Muscle of back (tissue), 11 donors: ENCODE data around the gene EFCAB10. TPM values are rescaled to one million over a fixed set of nuclear protein-coding genes. Genes with fewer than 3 reads are reported as not detected.
"Not testable (repeated sequence)": the region's sequence is repeated elsewhere in the genome, so short reads cannot be mapped to it uniquely, and the experiment has no call there.

Experiments
- DNase-seq, 3 donors: peaks; one replicate each; pipeline versions ENCODE4 v3.0.0 to v3.0.0-alpha.2; 2013
- polyA plus RNA-seq, 10 donors: library from polyadenylated mRNA; unstranded; fragments of 120-200 nt; gene quantifications; one replicate each; pipeline ENCODE4 v1.2.1, GENCODE V29; 2013; ENCODE audit not compliant: insufficient read length in 10 of 10

The EFCAB10 gene
- polyA plus RNA-seq, 10 donors, result 0.78 to 2.2 (median 1.2) TPM

DNA sequence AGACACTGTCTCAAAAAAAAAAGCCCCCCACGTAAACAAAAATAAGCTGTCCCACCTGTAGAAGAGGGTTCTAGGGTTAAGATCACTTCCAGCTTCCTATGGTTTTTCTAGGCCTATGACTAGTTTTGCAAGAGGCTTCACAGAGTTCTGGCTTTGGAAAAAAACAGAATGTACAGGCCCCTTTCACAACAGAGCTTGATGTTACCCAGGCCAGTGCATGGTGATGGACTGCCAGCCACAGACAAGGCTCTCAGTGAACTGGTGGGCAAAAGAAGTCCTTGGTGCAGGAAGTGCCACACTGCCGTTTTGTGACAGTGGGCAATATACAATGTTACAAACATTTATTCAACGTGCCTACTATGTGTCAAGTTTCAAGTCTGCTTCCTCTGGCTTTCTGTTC lies 18.3 kb upstream of the EFCAB10 start:
- DNase-seq, result no peak

DNA sequence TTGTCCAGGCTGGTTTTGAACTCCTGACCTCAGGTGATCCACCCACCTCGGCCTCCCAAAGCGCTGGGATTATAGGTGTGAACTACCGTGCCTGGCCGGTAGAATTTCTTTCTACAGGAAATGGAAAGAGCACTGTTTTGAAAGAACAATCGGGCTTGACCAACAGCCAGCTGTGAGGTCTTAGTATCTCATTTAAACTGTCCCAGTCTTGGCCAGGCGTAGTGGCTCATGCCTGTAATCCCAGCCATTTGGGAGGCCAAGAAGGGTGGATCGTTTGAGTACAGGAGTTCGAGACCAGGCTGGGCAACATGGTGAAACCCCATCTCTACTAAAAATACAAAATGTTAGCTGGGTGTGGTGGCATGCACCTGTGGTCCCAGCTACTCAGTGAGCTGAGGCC lies 17.8 kb upstream of the EFCAB10 start:
- not testable (repeated sequence) for DNase-seq

- no peak for DNase-seq
Observed at GRCh38 chr7:105596866-105597265, 15.6 kb upstream of the EFCAB10 start.

DNA sequence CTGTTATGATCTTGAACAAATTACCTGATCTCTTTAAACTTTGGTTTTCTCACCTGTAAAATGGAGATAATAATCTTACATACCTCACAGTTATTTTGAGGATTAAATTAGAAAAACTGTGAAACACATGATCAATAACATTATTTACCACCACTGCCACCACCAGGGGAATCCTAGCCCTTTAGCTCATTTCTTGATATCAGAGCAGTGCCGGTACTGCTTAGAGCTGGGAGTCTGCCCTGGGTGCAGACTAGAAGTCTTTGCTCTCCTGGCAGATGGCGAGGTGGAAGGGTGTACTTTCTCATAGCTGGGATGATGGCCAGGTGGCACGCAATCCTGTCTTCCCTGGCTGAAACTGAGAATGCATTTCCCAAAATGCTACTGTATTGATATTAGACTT lies 12.7 kb upstream of the EFCAB10 start:
- DNase-seq, result no peak

DNA sequence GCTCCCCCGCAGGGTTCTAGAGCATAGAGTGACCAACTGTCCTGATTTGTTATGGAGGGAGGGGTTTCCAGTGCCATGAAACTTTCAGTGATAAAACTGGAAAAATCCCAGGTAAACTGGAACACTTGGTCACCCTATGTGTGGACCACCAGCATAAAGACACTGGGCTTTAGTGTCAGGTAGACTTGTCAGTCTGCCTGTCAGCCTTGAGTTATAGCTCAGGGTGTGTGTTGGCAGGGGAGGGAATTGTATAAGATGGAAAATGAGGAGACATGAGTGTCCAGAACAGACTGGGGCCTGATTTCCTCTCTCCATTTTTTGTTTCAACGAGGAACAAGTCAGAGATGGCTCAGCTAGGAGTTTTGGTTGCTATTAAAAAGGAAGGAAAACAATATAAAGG lies 10.2 kb upstream of the EFCAB10 start:
- no peak for DNase-seq

GRCh38 chr7:105590793-105591192 lies 9.5 kb upstream of the EFCAB10 start:
- DNase-seq, result no peak

GRCh38 chr7:105589356-105590077 lies 8.2 kb upstream of the EFCAB10 start:
- peak; percentile 47 to 67 (median 47) for DNase-seq

DNA sequence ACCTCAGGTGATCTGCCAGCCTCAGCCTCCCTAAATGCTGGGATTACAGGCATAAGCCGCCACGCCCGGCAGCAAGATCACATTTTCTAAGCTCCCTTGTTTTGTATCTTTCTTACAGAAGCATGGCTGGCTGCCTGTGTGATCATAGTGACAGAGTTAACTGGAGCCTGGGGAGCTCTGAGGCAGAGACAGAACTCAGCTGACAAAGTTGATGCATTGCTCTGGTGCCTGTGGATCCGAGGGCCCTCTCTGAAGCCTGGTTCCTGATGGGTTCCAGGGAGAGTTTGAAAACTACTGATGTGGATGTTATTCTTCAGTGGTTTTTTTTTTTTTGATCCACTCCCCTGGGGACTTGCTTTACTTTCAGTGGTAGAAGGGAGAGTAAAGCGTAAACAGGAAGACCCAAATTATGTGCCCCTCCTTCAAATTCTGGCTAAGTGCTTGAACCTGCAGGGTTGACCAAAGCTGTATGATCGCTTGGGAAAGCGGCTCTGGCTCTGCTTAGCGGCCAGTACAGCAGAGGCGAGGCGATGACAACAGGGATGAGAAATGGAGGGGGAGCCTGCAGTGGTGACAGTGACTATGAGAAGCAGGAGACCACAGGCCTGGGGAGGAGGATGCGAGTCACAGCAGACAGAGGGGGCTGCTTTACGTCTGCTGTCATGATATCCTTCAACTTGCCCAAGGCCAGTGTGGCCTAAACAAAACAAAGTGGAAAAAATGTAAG lies 6.8 kb upstream of the EFCAB10 start:
- no peak for DNase-seq

DNA sequence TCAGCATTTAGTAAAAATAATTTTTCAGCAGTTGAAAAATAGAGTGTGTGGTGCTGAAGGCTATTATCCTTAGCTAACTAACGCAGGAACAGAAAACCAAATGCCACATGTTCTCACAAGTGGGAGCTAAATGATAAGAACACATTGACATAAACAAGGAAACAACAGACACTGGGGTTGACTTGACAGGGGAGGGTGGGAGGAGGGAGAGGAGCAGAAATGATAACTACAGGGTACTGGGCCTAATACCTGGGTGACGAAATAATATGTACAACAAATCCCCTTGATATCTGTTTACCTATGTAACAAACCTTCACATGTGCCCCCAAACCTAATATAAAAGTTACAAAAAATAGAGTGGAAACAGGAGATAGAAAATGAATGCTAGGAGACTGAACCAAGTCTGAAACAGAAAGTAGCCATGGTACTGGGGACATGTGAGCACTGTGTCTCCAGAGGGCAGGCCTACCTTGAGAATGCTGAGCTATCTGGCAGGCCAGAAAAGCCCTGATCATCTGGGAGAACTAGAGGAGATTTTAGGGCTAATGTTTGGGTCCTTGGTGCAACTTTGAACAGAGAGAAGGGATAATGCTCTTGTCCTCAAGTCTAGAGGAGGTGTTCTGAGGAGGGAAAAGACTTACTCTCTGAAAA lies 4.7 kb upstream of the EFCAB10 start:
- DNase-seq, result no peak

- no peak for DNase-seq
Observed at GRCh38 chr7:105584165-105584564, 2.9 kb upstream of the EFCAB10 start.

- DNase-seq, result no peak
Observed at GRCh38 chr7:105583061-105583460, 1.8 kb upstream of the EFCAB10 start.

DNA sequence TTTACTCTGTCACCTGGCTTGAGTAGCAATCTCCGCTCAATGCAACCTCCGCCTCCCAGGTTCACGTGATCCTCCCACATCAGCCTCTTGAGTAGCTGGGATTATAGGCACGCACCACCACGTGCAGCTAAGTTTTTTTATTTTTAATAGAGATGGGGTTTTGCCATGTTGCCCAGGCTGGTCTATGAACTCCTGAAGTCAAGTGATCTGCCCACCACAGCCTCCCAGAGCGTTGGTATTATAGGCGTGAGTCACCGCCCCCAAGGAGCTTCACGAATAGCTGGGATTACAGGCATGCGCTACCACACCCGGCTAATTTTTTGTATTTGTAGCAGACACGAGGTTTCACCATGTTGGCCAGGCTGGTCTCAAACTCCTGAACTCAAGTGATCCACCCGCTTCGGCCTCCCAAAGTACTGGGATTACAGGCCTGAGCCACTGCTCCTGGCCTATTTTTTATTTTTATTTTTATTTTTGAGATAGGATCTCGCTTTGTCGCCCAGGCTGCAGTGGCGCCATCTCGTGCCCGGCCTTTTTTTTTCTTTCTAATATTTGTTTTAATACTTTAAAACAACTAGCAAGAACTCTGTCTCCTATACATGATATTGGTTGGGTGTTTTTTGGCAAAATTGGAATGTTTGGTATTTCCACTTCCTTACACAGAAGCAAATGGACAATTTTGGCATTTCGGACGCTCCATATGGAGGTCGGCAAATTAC lies 1.1 kb downstream of the EFCAB10 start:
- DNase-seq, result no peak

DNA sequence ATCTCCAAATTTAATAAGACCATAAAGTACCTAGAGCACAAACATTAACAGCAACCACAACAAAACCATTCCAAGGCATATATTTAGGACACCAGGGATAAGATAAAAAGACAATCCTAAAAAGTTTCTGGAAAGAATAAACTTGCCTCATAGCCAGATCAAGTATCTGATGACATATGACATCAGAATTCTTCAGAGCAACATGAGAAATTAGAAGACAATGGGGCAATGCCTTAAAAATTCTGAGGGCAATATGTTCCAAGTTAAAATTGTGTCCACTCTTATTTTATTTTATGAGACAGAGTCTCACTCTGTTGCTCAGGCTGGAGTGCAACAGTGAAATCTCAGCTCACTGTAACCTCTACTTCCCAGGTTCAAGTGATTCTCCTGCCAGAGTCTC lies 2.8 kb downstream of the EFCAB10 start:
- no peak for DNase-seq

GRCh38 chr7:105577251-105577650 lies 4.0 kb downstream of the EFCAB10 start:
- DNase-seq, result peak in 1 of 3 donors; percentile 48

DNA sequence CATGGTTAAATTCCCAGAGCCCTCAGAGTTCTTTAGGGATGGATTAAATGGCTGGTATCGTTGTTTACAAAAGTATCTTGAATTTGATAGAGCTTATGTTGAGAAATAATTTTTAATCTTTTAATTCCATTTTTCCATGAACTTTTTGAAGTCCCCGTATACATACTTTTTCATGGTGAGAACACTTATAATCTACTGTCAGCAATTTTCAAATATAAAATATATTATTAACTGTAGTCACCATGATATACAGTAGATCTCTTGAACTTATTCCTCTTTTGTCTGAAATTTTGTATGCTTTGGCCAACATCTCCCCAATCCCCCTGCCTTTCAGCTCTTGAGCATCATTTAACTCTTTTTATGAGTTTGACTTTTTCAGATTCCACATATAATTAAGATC lies 9.4 kb downstream of the EFCAB10 start:
- no peak for DNase-seq

GRCh38 chr7:105567821-105568220 lies 13.5 kb downstream of the EFCAB10 start:
- no peak for DNase-seq

- DNase-seq, result no peak
Observed at GRCh38 chr7:105567024-105567423, 14.3 kb downstream of the EFCAB10 start.

- no peak for DNase-seq
Observed at GRCh38 chr7:105565190-105565589, 16.1 kb downstream of the EFCAB10 start.

- no peak for DNase-seq
Observed at GRCh38 chr7:105559926-105560325, 21.4 kb downstream of the EFCAB10 start.

- no peak for DNase-seq
Observed at GRCh38 chr7:105538339-105538738, 43.0 kb downstream of the EFCAB10 start.

DNA sequence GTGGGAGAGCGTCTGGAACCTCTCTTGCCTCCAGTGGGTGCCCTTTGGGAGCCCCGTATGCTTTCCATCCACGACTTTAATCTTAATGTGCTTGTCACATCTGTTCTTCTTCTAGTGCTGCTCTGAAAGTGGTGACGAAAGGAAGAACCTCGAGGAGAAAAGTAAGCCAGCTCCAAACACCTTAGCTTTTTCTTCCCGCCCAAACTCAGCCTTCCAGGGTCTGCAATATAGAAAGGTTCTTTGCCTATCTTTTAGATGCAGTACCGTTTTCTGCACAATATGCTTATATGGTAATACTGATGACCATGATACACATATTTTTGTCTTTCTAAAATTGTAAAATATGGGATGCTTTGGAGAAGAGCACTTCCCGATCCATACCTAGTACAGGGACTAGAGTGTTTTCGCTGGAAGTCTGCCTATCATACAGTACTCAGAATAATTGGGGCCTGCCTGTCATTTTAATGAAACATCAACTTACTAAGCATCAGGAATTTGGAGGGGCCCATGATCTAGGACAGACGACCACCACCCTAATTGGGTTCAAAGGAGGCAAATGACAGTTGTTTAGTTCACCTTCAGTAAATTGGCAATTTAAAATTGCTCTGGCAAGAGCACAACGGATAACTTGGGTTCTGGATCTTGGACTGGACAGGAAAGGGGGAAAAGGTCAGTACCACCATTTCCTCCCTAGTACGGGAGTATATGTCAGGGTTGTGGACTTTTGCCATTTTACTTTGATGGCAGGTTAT lies 48.4 kb downstream of the EFCAB10 start:
- peak in 1 of 3 donors; percentile 1 for DNase-seq
